MM.1S (cell line): ENCODE results near the gene ACVR1.

Source experiments
- DNase-seq: peaks from one replicate; pipeline ENCODE4 v3.0.0-alpha.2; 2015
- H2AFZ ChIP-seq: fragments of 300-600 bp; sonication (generic); 2 replicates; pipeline ENCODE4 v1.6.0; 2016; ENCODE audit warnings: antibody characterized with exemption, low read length
- H3F3A ChIP-seq: fragments of 300-600 bp; sonication (generic); 2 replicates; pipeline ENCODE4 v1.6.1; 2016; ENCODE audit warnings: mild to moderate bottlenecking, antibody characterized with exemption, low read length, moderate library complexity, mixed read lengths; ENCODE audit not compliant: insufficient read depth
- H3K27ac ChIP-seq: fragments of 300-600 bp; sonication (generic); 2 replicates; pipeline ENCODE4 v1.5.1; 2016; ENCODE audit warnings: mild to moderate bottlenecking, low read length
- H3K27me3 ChIP-seq: fragments of 300-600 bp; sonication (generic); replicated peaks from 2 replicates; pipeline ENCODE4 v1.6.0; 2016; ENCODE audit warnings: low read length; ENCODE audit not compliant: insufficient read depth
- H3K36me3 ChIP-seq: fragments of 300-600 bp; sonication (generic); replicated peaks from 2 replicates; pipeline ENCODE4 v1.6.1; 2016; ENCODE audit warnings: mild to moderate bottlenecking, low read length, mixed read lengths; ENCODE audit not compliant: insufficient read depth
- H3K4me1 ChIP-seq: fragments of 300-600 bp; sonication (generic); 2 replicates; pipeline ENCODE4 v1.6.1; 2016; ENCODE audit warnings: low read length, mixed read lengths
- H3K4me2 ChIP-seq: fragments of 300-600 bp; sonication (generic); 2 replicates; pipeline ENCODE4 v1.6.0; 2016; ENCODE audit warnings: low read depth, low read length
- H3K4me3 ChIP-seq: fragments of 300-600 bp; sonication (generic); 2 replicates; pipeline ENCODE4 v1.5.1; 2016; ENCODE audit warnings: low read length, mixed read lengths
- H3K79me2 ChIP-seq: fragments of 300-600 bp; sonication (generic); 2 replicates; pipeline ENCODE4 v1.6.1; 2016; ENCODE audit warnings: mixed run types, low read length, mixed read lengths
- H3K9ac ChIP-seq: fragments of 300-600 bp; sonication (generic); 2 replicates; pipeline ENCODE4 v1.6.1; 2016; ENCODE audit warnings: low read length, mixed read lengths
- H3K9me2 ChIP-seq: fragments of 300-600 bp; sonication (generic); replicated peaks from 2 replicates; pipeline ENCODE4 v1.6.1; 2016; ENCODE audit warnings: mild to moderate bottlenecking, low read length, mixed read lengths; ENCODE audit not compliant: insufficient read depth
- H3K9me3 ChIP-seq: fragments of 300-600 bp; sonication (generic); replicated peaks from 2 replicates; pipeline ENCODE4 v1.6.1; 2016; ENCODE audit warnings: mild to moderate bottlenecking, low read length, mixed read lengths; ENCODE audit not compliant: insufficient read depth
- H4K20me1 ChIP-seq: fragments of 300-600 bp; sonication (generic); 2 replicates; pipeline ENCODE4 v1.6.1; 2016; ENCODE audit warnings: mild to moderate bottlenecking, low read length, moderate library complexity, mixed read lengths; ENCODE audit not compliant: insufficient read depth
- CTCF ChIP-seq: fragments of 300-600 bp; sonication (generic); IDR thresholded peaks from 2 replicates; pipeline ENCODE4 v1.5.1; 2016; ENCODE audit warnings: antibody characterized with exemption, low read length, mixed read lengths
- EZH2 ChIP-seq: fragments of 300-600 bp; sonication (generic); optimal IDR thresholded peaks from 2 replicates; pipeline ENCODE3; 2017; ENCODE audit warnings: low read depth, mild to moderate bottlenecking, antibody characterized with exemption, low read length, mixed read lengths
- EZH2phosphoT487 ChIP-seq: fragments of 300-600 bp; sonication (generic); IDR thresholded peaks from 2 replicates; pipeline ENCODE4 v1.6.1; 2018; ENCODE audit warnings: antibody characterized with exemption, low read length

Gene ACVR1

GRCh38 chr2:157857881-157858280, 18.2 kb downstream of the ACVR1 start:
- Histone ChIP-seq H3K4me3 (no peak overlapping the region), H4K20me1 (no peaks in the 10 kb centered on the region), H3F3A (no peaks in the 10 kb centered on the region), H3K9ac (no peak overlapping the region), H3K79me2 (no peaks in the 10 kb centered on the region), H3K27ac (no peak overlapping the region), H3K27me3 (no peaks in the 10 kb centered on the region), H3K9me2 (no peaks in the 10 kb centered on the region), H3K9me3 (no peaks in the 10 kb centered on the region), H3K36me3 (no peaks in the 10 kb centered on the region), H3K4me2 (no peak overlapping the region), H3K4me1 (no peaks in the 10 kb centered on the region), H2AFZ (no peak overlapping the region)
- DNase-seq = no peak
- no peak for TF ChIP-seq EZH2
- no peak for TF ChIP-seq EZH2phosphoT487
- TF ChIP-seq CTCF = no peak

DNA sequence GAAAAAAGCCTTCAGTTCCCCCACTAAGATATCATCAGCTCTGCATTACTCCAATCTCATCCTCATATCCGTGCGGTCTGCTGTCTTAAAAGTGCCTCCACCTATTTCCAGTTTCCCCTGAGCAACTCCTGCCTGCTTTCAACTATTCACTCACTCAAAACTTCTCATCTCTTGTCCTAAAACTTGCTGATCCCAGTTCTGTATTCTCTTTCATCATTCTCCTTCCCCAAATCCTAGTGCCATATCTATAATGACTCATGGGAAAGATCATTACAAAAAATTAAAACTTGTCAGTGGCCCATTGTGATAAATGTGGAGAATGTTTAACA, 20.0 kb downstream of the ACVR1 start:
- H3K9me3 ChIP-seq = no peaks in the 10 kb centered on the region
- H3K4me1 ChIP-seq = no peaks in the 10 kb centered on the region
- H4K20me1 ChIP-seq = no peaks in the 10 kb centered on the region
- no peak overlapping the region for H3K27ac ChIP-seq
- H3K79me2 ChIP-seq = no peaks in the 10 kb centered on the region
- H3K36me3 ChIP-seq = no peaks in the 10 kb centered on the region
- no peak overlapping the region for H3K9ac ChIP-seq
- H3K9me2 ChIP-seq = no peaks in the 10 kb centered on the region
- DNase-seq = no peak
- no peaks in the 10 kb centered on the region for H3K27me3 ChIP-seq
- H3K4me3 ChIP-seq = no peak overlapping the region
- H3F3A ChIP-seq = no peaks in the 10 kb centered on the region
- no peak overlapping the region for H3K4me2 ChIP-seq
- no peak overlapping the region for H2AFZ ChIP-seq
- TF ChIP-seq EZH2phosphoT487 = no peak
- no peak for TF ChIP-seq CTCF
- TF ChIP-seq EZH2 = no peak

- H3K4me1 ChIP-seq = 0 out of 2 replicates have a peak, but pooled peaks cover 6% of the 10 kb centered on the region
- H3K79me2 ChIP-seq = no peaks in the 10 kb centered on the region
- no peaks in the 10 kb centered on the region for H3K27me3 ChIP-seq
- TF ChIP-seq CTCF (no peak), EZH2 (no peak), EZH2phosphoT487 (no peak)
- DNase-seq = no peak
- H3K27ac ChIP-seq = no peak overlapping the region
- H2AFZ ChIP-seq = no peak overlapping the region
- no peak overlapping the region for H3K4me2 ChIP-seq
- H3F3A ChIP-seq = no peaks in the 10 kb centered on the region
- no peak overlapping the region for H3K9ac ChIP-seq
- no peaks in the 10 kb centered on the region for H3K36me3 ChIP-seq
- no peaks in the 10 kb centered on the region for H4K20me1 ChIP-seq
- H3K9me3 ChIP-seq = no peaks in the 10 kb centered on the region
- H3K9me2 ChIP-seq = no peaks in the 10 kb centered on the region
- H3K4me3 ChIP-seq = no peak overlapping the region
Measured at GRCh38 chr2:157853820-157854219, 22.3 kb downstream of the ACVR1 start.
